Uterus (tissue), 2 donors: Measurements from ENCODE around the gene HBQ1.
"Not testable (repeated sequence)": the region's sequence is repeated elsewhere in the genome, so short reads cannot be mapped to it uniquely, and the experiment has no call there.

ENCODE experiments used
- POLR2A ChIP-seq, 2 donors: fragments of 450-650 bp; IDR thresholded peaks; one replicate each; pipeline ENCODE4 v1.6.1; 2016; ENCODE audit warnings: antibody characterized with exemption in 2 of 2, mild to moderate bottlenecking in 1 of 2, moderate library complexity in 1 of 2
- TF ChIP-seq, protein P1 (sequence below), 4 experiments: fragments of 200-600 bp in 2 of 4; fragments of 450-650 bp in 2 of 4; sonication (generic) in 2 of 4; IDR thresholded peaks; one replicate each; pipeline ENCODE4 v1.5.1; 2016 to 2019; ENCODE audit warnings: antibody characterized with exemption in 4 of 4, mild to moderate bottlenecking in 2 of 4, moderate library complexity in 1 of 4

- TF ChIP-seq, protein P1, sequence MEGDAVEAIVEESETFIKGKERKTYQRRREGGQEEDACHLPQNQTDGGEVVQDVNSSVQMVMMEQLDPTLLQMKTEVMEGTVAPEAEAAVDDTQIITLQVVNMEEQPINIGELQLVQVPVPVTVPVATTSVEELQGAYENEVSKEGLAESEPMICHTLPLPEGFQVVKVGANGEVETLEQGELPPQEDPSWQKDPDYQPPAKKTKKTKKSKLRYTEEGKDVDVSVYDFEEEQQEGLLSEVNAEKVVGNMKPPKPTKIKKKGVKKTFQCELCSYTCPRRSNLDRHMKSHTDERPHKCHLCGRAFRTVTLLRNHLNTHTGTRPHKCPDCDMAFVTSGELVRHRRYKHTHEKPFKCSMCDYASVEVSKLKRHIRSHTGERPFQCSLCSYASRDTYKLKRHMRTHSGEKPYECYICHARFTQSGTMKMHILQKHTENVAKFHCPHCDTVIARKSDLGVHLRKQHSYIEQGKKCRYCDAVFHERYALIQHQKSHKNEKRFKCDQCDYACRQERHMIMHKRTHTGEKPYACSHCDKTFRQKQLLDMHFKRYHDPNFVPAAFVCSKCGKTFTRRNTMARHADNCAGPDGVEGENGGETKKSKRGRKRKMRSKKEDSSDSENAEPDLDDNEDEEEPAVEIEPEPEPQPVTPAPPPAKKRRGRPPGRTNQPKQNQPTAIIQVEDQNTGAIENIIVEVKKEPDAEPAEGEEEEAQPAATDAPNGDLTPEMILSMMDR (IDR thresholded peaks at IDR 0.05) = not testable (repeated sequence)
- not testable (repeated sequence) for TF ChIP-seq POLR2A (IDR thresholded peaks at IDR 0.05)
Measured at GRCh38 chr16:173928-174769, 6.1 kb upstream of the HBQ1 start.
